ENCODE results near the gene AVL9. TPM values are rescaled to one million over a fixed set of nuclear protein-coding genes. Genes with fewer than 3 reads are reported as not detected.
"Not testable (repeated sequence)": the region's sequence is repeated elsewhere in the genome, so short reads cannot be mapped to it uniquely, and the experiment has no call there.

The AVL9 gene
- total RNA-seq, 2 experiments from 2014 or later, result 23.3 to 25.4 TPM

DNA sequence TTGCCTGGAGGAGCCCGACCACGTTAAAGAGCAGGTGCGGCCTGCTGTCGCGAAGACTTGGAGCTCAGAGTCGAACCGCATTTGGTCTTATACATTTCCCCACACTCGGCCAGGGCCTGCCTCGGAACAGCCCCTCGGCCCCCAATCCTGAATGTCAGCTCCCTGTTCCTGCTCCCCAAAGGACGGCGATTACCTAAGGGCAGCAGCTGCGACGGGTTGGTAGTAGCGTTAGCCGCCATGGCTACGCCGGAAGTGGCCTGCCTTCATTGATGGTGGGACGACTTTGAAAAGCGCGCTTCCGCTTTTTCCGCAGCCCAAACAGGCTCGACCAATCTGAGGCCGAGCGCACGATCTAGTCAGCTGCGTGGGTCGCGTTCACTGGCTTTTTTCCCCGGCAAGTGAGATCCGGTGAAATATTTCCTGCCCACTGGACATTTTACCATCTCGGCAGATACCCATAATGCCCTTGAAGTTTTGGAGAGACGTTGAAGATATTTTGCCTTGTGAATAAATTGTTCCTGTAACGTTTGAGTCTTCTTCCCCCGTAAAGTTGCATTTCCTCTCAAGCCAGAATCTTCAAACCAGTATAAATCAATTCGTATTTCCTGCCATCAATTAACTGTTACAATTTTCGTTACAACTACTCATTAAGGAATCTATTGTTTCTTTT is 5.0 kb upstream of the AVL9 start, which contains the start of gene LSM5:
LSM5 (minus strand) TSS at position 254 of the 670 bp plus-strand sequence; CDS start at position 239, 15 bp downstream.
- intact Hi-C loops (cut with DNase I, micrococcal nuclease), result loop anchor here (2.0 to 10.0 kb wide), 9 partner anchors 42 to 1895 kb away; partner anchors contain the start of genes KBTBD2 (in 2 of the 2), BBS9 (in 1 of the 2), GARS1 (in 1 of the 2) and NT5C3A (in 1 of the 2)
- H3K27me3 ChIP-seq (ENCODE audit: control insufficient read depth in 1 of 2, insufficient read depth in 2 of 2, low read length in 2 of 2), result no peaks in the 10 kb centered on the region
- ChIA-PET CTCF (interaction anchor here (1.5 to 1.6 kb wide), 2 partner anchors 11 to 619 kb away, joined by 4 to 6 read pairs; partner anchors contain the start of gene RP9), POLR2A (interaction anchor here (0.6 to 1.7 kb wide), 6 partner anchors 8 to 640 kb away, joined by 3 to 14 read pairs (median 3); partner anchors contain the start of genes BBS9 and KBTBD2)
- ATAC-seq (ENCODE audit: poor library complexity), result peak; percentile 67
- Mint-ChIP-seq H3K27me3 (no peaks in the 10 kb centered on the region), H3K9me3 (no peaks in the 10 kb centered on the region), H3K27ac (peak within 1 kb of the TSS; percentile 92), H3K4me3 (peak within 1 kb of the TSS; percentile 92), H3K36me3 (ENCODE audit: low read depth) (peaks cover 47% of the 10 kb centered on the region), H3K4me1 (ENCODE audit: low read depth) (peaks cover 42% of the 10 kb centered on the region)
- peak; percentile 80 to 96 (median 85) for DNase-seq
- no peaks in the 10 kb centered on the region for H3K9me3 ChIP-seq (ENCODE audit: control insufficient read depth in 1 of 2, insufficient read depth in 1 of 2, low read length in 2 of 2)
- TF ChIP-seq, protein P1, sequence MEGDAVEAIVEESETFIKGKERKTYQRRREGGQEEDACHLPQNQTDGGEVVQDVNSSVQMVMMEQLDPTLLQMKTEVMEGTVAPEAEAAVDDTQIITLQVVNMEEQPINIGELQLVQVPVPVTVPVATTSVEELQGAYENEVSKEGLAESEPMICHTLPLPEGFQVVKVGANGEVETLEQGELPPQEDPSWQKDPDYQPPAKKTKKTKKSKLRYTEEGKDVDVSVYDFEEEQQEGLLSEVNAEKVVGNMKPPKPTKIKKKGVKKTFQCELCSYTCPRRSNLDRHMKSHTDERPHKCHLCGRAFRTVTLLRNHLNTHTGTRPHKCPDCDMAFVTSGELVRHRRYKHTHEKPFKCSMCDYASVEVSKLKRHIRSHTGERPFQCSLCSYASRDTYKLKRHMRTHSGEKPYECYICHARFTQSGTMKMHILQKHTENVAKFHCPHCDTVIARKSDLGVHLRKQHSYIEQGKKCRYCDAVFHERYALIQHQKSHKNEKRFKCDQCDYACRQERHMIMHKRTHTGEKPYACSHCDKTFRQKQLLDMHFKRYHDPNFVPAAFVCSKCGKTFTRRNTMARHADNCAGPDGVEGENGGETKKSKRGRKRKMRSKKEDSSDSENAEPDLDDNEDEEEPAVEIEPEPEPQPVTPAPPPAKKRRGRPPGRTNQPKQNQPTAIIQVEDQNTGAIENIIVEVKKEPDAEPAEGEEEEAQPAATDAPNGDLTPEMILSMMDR (IDR thresholded peaks at IDR 0.05), result no peak
- peaks cover 16% of the 10 kb centered on the region for H3K36me3 ChIP-seq (ENCODE audit: insufficient read depth, low read length)
- peaks cover 16% of the 10 kb centered on the region for H3K4me1 ChIP-seq (ENCODE audit: insufficient read depth, low read length)
- peak within 1 kb of the TSS; percentile 68 for H3K4me3 ChIP-seq (ENCODE audit: low read length)
- peak within 1 kb of the TSS; percentile 83 to 84 for H3K27ac ChIP-seq (ENCODE audit: low read depth in 1 of 2, low read length in 2 of 2)

DNA sequence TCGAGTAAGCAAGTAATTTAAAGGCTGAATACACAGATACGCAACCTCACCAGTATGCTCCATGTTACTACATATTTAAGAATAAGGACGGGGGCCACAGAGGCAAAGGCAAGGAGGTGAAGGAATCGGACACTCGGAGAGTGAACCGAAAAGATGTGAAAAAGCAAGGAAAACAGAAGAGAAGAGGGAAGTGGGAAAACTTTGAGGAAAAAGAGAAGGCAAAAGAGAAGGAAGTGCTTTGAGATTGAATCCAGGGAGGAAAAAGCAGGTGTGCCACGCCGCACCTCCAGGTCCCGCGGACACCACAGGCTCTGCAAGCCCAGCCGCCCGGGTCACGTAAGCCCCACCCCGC is 367 bp upstream of the AVL9 start:
- Mint-ChIP-seq H3K27me3 (no peaks in the 10 kb centered on the region), H3K27ac (peak overlapping the region; percentile 94), H3K4me3 (peak overlapping the region; percentile 92), H3K4me1 (ENCODE audit: low read depth) (peaks cover 53% of the 10 kb centered on the region), H3K9me3 (no peaks in the 10 kb centered on the region), H3K36me3 (ENCODE audit: low read depth) (peaks cover 42% of the 10 kb centered on the region)
- no peak for ATAC-seq (ENCODE audit: poor library complexity)
- Histone ChIP-seq H3K27me3 (ENCODE audit: control insufficient read depth in 1 of 2, insufficient read depth in 2 of 2, low read length in 2 of 2) (no peaks in the 10 kb centered on the region), H3K27ac (ENCODE audit: low read depth in 1 of 2, low read length in 2 of 2) (peak overlapping the region; percentile 38 to 64), H3K9me3 (ENCODE audit: control insufficient read depth in 1 of 2, insufficient read depth in 1 of 2, low read length in 2 of 2) (no peaks in the 10 kb centered on the region), H3K4me1 (ENCODE audit: insufficient read depth, low read length) (peaks cover 24% of the 10 kb centered on the region), H3K4me3 (ENCODE audit: low read length) (peak overlapping the region; percentile 73), H3K36me3 (ENCODE audit: insufficient read depth, low read length) (no peaks in the 10 kb centered on the region)
- ChIA-PET POLR2A (interaction anchor here (0.9 to 1.7 kb wide), 11 partner anchors 11 to 567 kb away, joined by 3 to 24 read pairs (median 6); partner anchors contain the start of genes KBTBD2 and NT5C3A), CTCF (interaction anchor here (1.2 to 1.4 kb wide), 2 partner anchors 448 to 615 kb away, joined by 3 read pairs; no protein-coding TSS in a partner anchor)
- DNase-seq, result no peak
- TF ChIP-seq, protein P1 (IDR thresholded peaks at IDR 0.05), result no peak
- intact Hi-C loops (cut with DNase I, micrococcal nuclease), result loop anchor here (5.0 to 10.0 kb wide), 11 partner anchors 37 to 1900 kb away; partner anchors contain the start of genes KBTBD2 (in 2 of the 2), BBS9 (in 1 of the 2), GARS1 (in 1 of the 2) and NT5C3A (in 1 of the 2)

DNA sequence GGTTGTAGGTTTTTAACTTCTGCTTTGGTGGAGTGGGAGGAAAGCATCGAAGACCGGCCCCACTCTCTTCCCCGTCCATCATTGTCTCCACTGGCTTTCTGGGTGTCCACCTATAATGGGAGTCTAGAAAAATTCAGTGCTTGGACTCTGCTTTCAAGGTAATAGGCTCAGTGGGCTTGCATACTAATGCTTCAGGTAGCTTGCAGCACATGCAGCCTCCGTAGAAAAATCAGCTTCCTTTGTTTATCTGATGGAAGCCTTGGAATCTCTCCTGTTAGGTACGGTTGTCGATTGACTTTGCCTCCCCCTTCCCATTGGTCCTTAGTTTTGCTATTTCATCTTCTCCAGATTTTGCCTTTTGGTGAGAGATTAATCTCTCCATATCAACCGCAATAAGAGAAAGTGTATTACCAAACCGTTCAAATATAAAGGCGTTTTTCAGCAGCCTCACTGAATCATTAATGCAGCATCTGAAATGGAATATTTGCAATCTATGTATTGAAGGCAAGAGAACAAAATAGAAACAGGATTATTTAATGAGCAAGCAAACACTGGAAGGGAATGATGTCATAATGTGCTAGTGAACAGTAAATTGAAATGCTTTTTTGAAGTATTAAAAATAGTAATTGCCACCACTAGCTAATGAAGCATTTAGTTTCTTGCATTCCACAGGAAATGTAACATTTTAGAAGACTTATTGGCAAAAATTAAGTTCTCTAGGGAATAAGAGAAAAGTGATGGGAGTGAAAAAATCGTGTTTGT is 944 bp downstream of the AVL9 start:
- ChIA-PET POLR2A (interaction anchor here (0.5 to 1.8 kb wide), 14 partner anchors 9 to 566 kb away, joined by 3 to 24 read pairs (median 4); partner anchors contain the start of genes KBTBD2 and NT5C3A), CTCF (interaction anchor here (0.7 to 1.4 kb wide), 3 partner anchors 447 to 634 kb away, joined by 3 to 4 read pairs (median 3); no protein-coding TSS in a partner anchor)
- H3K27me3 Mint-ChIP-seq, result no peaks in the 10 kb centered on the region
- H3K36me3 ChIP-seq (ENCODE audit: insufficient read depth, low read length), result no peaks in the 10 kb centered on the region
- H3K9me3 ChIP-seq (ENCODE audit: control insufficient read depth in 1 of 2, insufficient read depth in 1 of 2, low read length in 2 of 2), result no peaks in the 10 kb centered on the region
- H3K27me3 ChIP-seq (ENCODE audit: control insufficient read depth in 1 of 2, insufficient read depth in 2 of 2, low read length in 2 of 2), result no peaks in the 10 kb centered on the region
- TF ChIP-seq, protein P1 (IDR thresholded peaks at IDR 0.05), result no peak
- peak overlapping the region; percentile 86 for H3K4me3 ChIP-seq (ENCODE audit: low read length)
- ATAC-seq (ENCODE audit: poor library complexity) (no peak), DNase-seq (no peak)
- H3K27ac ChIP-seq (ENCODE audit: low read depth in 1 of 2, low read length in 2 of 2), result peak overlapping the region; percentile 94 to 95
- peak overlapping the region; percentile 94 for H3K27ac Mint-ChIP-seq
- peaks cover 53% of the 10 kb centered on the region for H3K4me1 Mint-ChIP-seq (ENCODE audit: low read depth)
- H3K4me3 Mint-ChIP-seq, result peak overlapping the region; percentile 92
- peaks cover 17% of the 10 kb centered on the region for H3K4me1 ChIP-seq (ENCODE audit: insufficient read depth, low read length)
- H3K36me3 Mint-ChIP-seq (ENCODE audit: low read depth), result peaks cover 44% of the 10 kb centered on the region
- H3K9me3 Mint-ChIP-seq, result no peaks in the 10 kb centered on the region
- intact Hi-C loops (cut with DNase I, micrococcal nuclease), result loop anchor here (5.0 to 10.0 kb wide), 4 partner anchors 351 to 1901 kb away; partner anchors contain the start of genes BBS9 (in 1 of the 2) and GARS1 (in 1 of the 2)

DNA sequence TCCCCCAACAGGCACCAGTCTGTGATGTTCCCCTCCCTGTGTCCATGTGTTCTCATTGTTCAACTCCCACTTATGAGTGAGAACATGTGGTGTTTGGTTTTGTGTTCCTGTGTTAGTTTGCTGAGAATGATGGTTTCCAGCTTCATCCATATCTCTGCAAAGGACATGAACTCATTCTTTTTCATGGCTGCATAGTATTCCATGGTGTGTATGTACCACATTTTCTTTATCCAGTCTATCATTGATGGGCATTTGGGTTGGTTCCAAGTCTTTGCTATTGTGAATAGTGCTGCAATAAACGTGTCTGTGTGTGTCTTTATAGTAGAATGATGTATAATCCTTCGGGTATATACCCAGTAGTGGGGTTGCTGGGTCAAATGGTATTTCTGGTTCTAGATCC is 4.5 kb downstream of the AVL9 start:
- peak overlapping the region; percentile 45 for H3K4me3 Mint-ChIP-seq
- POLR2A ChIA-PET, CTCF ChIA-PET: not testable (repeated sequence)

More for the DNA sequence above, 4.5 kb downstream of the AVL9 start:
- not testable (repeated sequence) for ATAC-seq (ENCODE audit: poor library complexity); H3K4me3 ChIP-seq (ENCODE audit: low read length); DNase-seq; H3K9me3 ChIP-seq (ENCODE audit: control insufficient read depth in 1 of 2, insufficient read depth in 1 of 2, low read length in 2 of 2); H3K27ac Mint-ChIP-seq; H3K27me3 Mint-ChIP-seq; H3K27ac ChIP-seq (ENCODE audit: low read depth in 1 of 2, low read length in 2 of 2); H3K9me3 Mint-ChIP-seq; H3K27me3 ChIP-seq (ENCODE audit: control insufficient read depth in 1 of 2, insufficient read depth in 2 of 2, low read length in 2 of 2); H3K36me3 ChIP-seq (ENCODE audit: insufficient read depth, low read length)
- Mint-ChIP-seq H3K36me3 (ENCODE audit: low read depth) (peaks cover 42% of the 10 kb centered on the region), H3K4me1 (ENCODE audit: low read depth) (peaks cover 68% of the 10 kb centered on the region)
- H3K4me1 ChIP-seq (ENCODE audit: insufficient read depth, low read length), result peaks cover 24% of the 10 kb centered on the region
- intact Hi-C loops (cut with DNase I, micrococcal nuclease), result loop anchor here (5.0 to 10.0 kb wide), 4 partner anchors 348 to 1905 kb away; partner anchors contain the start of genes BBS9 (in 1 of the 2) and GARS1 (in 1 of the 2)

Data from CD4-positive, alpha-beta T cell (primary cell).